CD4-positive, alpha-beta T cell (primary cell): ENCODE results near the gene GABRB2. TPM values are rescaled to one million over a fixed set of nuclear protein-coding genes. Genes with fewer than 3 reads are reported as not detected.

Experiments
- ATAC-seq: fragments of 200-7000 bp; cut with Tn5 transposase; one replicate; pipeline ENCODE4 v1.10.0; 2022; ENCODE audit warnings: mild to moderate bottlenecking; ENCODE audit not compliant: poor library complexity
- CTCF ChIA-PET: fragments of 350-600 bp; sonication (Branson Sonifier 250); formaldehyde crosslinking; loops from one replicate; lab custom pipeline; 2021; ENCODE audit warnings: antibody characterized with exemption, inconsistent platforms; lab: Charles Lee
- POLR2A ChIA-PET: fragments of 350-600 bp; sonication (Branson Sonifier 250); formaldehyde crosslinking; loops from one replicate; lab custom pipeline; 2021; ENCODE audit warnings: antibody characterized with exemption, inconsistent platforms; lab: Charles Lee
- DNase-seq, 14 experiments: peaks; one replicate each; pipeline ENCODE4 v3.0.0-alpha.2; 2013 to 2020; ENCODE audit warnings: mixed read lengths in 2 of 14
- H3K27ac ChIP-seq, 2 donors: one replicate each; pipeline versions ENCODE4 v1.5.1 to v1.7.0; 2013; ENCODE audit warnings: low read length in 2 of 2, low read depth in 1 of 2, mild to moderate bottlenecking in 1 of 2
- H3K27me3 ChIP-seq, 2 experiments: 1 replicate in 1 of 2; 2 replicates in 1 of 2; pipeline versions ENCODE4 v1.6.1 to v1.7.0; 2013; ENCODE audit warnings: low read length in 2 of 2, control low read depth in 1 of 2, mild to moderate bottlenecking in 1 of 2, moderate library complexity in 1 of 2; ENCODE audit not compliant: insufficient read depth in 2 of 2, control insufficient read depth in 1 of 2
- H3K36me3 ChIP-seq: one replicate; pipeline ENCODE4 v1.6.1; 2013; ENCODE audit warnings: low read length, control low read depth; ENCODE audit not compliant: insufficient read depth
- H3K4me1 ChIP-seq: one replicate; pipeline ENCODE4 v1.6.1; 2013; ENCODE audit warnings: low read length, control low read depth; ENCODE audit not compliant: insufficient read depth
- H3K4me3 ChIP-seq: one replicate; pipeline ENCODE4 v1.5.1; 2013; ENCODE audit warnings: mild to moderate bottlenecking, low read length, moderate library complexity
- H3K9me3 ChIP-seq, 2 experiments: 1 replicate in 1 of 2; 2 replicates in 1 of 2; pipeline versions ENCODE4 v1.6.1 to v1.7.0; 2013; ENCODE audit warnings: low read length in 2 of 2, mild to moderate bottlenecking in 2 of 2, control low read depth in 1 of 2, moderate library complexity in 1 of 2; ENCODE audit not compliant: control insufficient read depth in 1 of 2, insufficient read depth in 1 of 2
- H3K27ac Mint-ChIP-seq: one replicate; pipeline ENCODE4 v1.8.0; 2020; ENCODE audit warnings: mixed read lengths
- H3K27me3 Mint-ChIP-seq: one replicate; pipeline ENCODE4 v1.8.0; 2021; ENCODE audit warnings: mixed read lengths
- H3K36me3 Mint-ChIP-seq: one replicate; pipeline ENCODE4 v1.8.0; 2021; ENCODE audit warnings: low read depth, mixed read lengths
- H3K4me1 Mint-ChIP-seq: one replicate; pipeline ENCODE4 v1.8.0; 2021; ENCODE audit warnings: low read depth, mixed read lengths
- H3K4me3 Mint-ChIP-seq: one replicate; pipeline ENCODE4 v1.8.0; 2020; ENCODE audit warnings: mild to moderate bottlenecking, mixed read lengths
- H3K9me3 Mint-ChIP-seq: one replicate; pipeline ENCODE4 v1.8.0; 2020; ENCODE audit warnings: mixed read lengths
- CTCF ChIP-seq: fragments of 200-600 bp; IDR thresholded peaks from one replicate; pipeline ENCODE4 v1.8.0; 2022; ENCODE audit warnings: antibody characterized with exemption, mild to moderate bottlenecking
- intact Hi-C, 2 experiments: fragments of 100-400 bp; cut with DNase I in 1 of 2; cut with micrococcal nuclease in 1 of 2; formaldehyde crosslinking; loops; one replicate each; pipeline versions ENCODE4 v1.15.1 to v1.9.0; 2023 to 2025; cut with DNase I, micrococcal nuclease
- total RNA-seq, 174 experiments: library from RNA in 2 of 174; stranded (reverse) in 2 of 174; gene quantifications; one replicate each; pipeline ENCODE4 v1.2.3 and lab custom pipeline; 2021 to 2026

Gene GABRB2
- total RNA-seq, 2 experiments from 2014 or later, result not detected

- Mint-ChIP-seq H3K9me3 (peaks cover 10% of the 10 kb centered on the region), H3K27ac (no peak overlapping the region), H3K27me3 (no peaks in the 10 kb centered on the region), H3K4me3 (no peak overlapping the region), H3K36me3 (no peaks in the 10 kb centered on the region), H3K4me1 (no peaks in the 10 kb centered on the region)
- Histone ChIP-seq H3K36me3 (no peaks in the 10 kb centered on the region), H3K4me1 (no peaks in the 10 kb centered on the region), H3K27ac (no peak overlapping the region), H3K9me3 (no peaks in the 10 kb centered on the region), H3K27me3 (no peaks in the 10 kb centered on the region), H3K4me3 (no peak overlapping the region)
- DNase-seq (no peak), ATAC-seq (no peak)
- POLR2A ChIA-PET, result no interaction called here
- intact Hi-C loops, result no loop called here
- CTCF ChIA-PET, result no interaction called here
- TF ChIP-seq CTCF, result no peak
These were observed 273.1 kb downstream of the GABRB2 start for GRCh38 chr5:161273410-161273809.

- Mint-ChIP-seq H3K4me3 (no peak overlapping the region), H3K27me3 (no peaks in the 10 kb centered on the region), H3K9me3 (peaks cover 10% of the 10 kb centered on the region), H3K4me1 (no peaks in the 10 kb centered on the region), H3K27ac (no peak overlapping the region), H3K36me3 (no peaks in the 10 kb centered on the region)
- intact Hi-C loops, result no loop called here
- no peaks in the 10 kb centered on the region for H3K9me3 ChIP-seq
- no peak for TF ChIP-seq CTCF
- DNase-seq (no peak), ATAC-seq (no peak)
- H3K36me3 ChIP-seq, result no peaks in the 10 kb centered on the region
- no peaks in the 10 kb centered on the region for H3K4me1 ChIP-seq
- H3K27ac ChIP-seq, result no peak overlapping the region
- ChIA-PET CTCF (no interaction called here), POLR2A (no interaction called here)
- no peaks in the 10 kb centered on the region for H3K27me3 ChIP-seq
- no peak overlapping the region for H3K4me3 ChIP-seq
These were observed 274.7 kb downstream of the GABRB2 start for GRCh38 chr5:161271816-161272215.

- H3K4me3 Mint-ChIP-seq, result no peak overlapping the region
- intact Hi-C loops, result no loop called here
- H3K27ac Mint-ChIP-seq, result no peak overlapping the region
These were observed 277.4 kb downstream of the GABRB2 start for GRCh38 chr5:161269125-161269524.

More at GRCh38 chr5:161269125-161269524, 277.4 kb downstream of the GABRB2 start:
- H3K27me3 Mint-ChIP-seq, result no peaks in the 10 kb centered on the region
- Histone ChIP-seq H3K36me3 (no peaks in the 10 kb centered on the region), H3K4me1 (no peaks in the 10 kb centered on the region), H3K27ac (no peak overlapping the region), H3K9me3 (no peaks in the 10 kb centered on the region), H3K4me3 (no peak overlapping the region), H3K27me3 (no peaks in the 10 kb centered on the region)
- no peak for ATAC-seq
- ChIA-PET CTCF (no interaction called here), POLR2A (no interaction called here)
- no peak for DNase-seq
- no peak for TF ChIP-seq CTCF
- peaks cover 9% of the 10 kb centered on the region for H3K9me3 Mint-ChIP-seq
- no peaks in the 10 kb centered on the region for H3K4me1 Mint-ChIP-seq
- no peaks in the 10 kb centered on the region for H3K36me3 Mint-ChIP-seq
